SU-DHL-6 (cell line): ENCODE measurements around the gene SLC35F2.

Experiments used
- CTCF ChIP-seq: fragments of 200-600 bp; sonication (generic); IDR thresholded peaks from one replicate; pipeline ENCODE4 v1.5.1; 2017; ENCODE audit warnings: antibody characterized with exemption, mild to moderate bottlenecking, low read length, moderate library complexity; ENCODE audit not compliant: insufficient read depth, poor library complexity, severe bottlenecking
- EZH2phosphoT487 ChIP-seq: fragments of 200-600 bp; sonication (generic), shearing (Covaris generic); conservative IDR thresholded peaks from 2 replicates; pipeline ENCODE4 v1.6.1; 2018; ENCODE audit warnings: mild to moderate bottlenecking, antibody characterized with exemption, low read length, moderate library complexity, mixed read lengths

GRCh38 chr11:107853070-107853469 is 5.5 kb downstream of the SLC35F2 start:
- TF ChIP-seq CTCF, result no peak
- no peak for TF ChIP-seq EZH2phosphoT487
